NOMO-1 (cell line): ENCODE measurements around the gene DMXL2.
"Not testable (repeated sequence)": the region's sequence is repeated elsewhere in the genome, so short reads cannot be mapped to it uniquely, and the experiment has no call there.

ENCODE experiments used
- DNase-seq, 2 experiments: peaks; one replicate each; lab custom pipeline; 2025; ENCODE audit not compliant: unreplicated experiment in 2 of 2; lab: John Stamatoyannopoulos, UW

Gene DMXL2

DNA sequence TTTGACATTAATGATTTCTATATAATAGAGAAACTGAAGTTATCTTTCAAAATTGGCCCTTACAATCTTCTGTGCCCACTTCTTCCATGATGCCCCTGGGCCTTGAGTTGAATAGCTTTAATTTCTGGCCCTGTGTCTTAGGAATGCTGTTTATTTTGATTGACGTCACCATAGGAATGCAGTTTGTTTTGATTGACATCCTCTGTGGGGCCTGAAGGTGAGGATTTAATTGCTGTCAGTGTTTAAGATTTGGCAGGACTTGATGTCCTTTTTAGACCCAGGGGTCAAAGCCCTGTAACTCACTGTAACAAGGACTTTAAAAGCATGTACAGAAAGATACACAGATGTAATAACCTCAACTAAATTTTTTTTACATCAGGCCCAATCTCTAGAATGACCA lies 197.8 kb downstream of the DMXL2 start:
- no peak for DNase-seq

DNA sequence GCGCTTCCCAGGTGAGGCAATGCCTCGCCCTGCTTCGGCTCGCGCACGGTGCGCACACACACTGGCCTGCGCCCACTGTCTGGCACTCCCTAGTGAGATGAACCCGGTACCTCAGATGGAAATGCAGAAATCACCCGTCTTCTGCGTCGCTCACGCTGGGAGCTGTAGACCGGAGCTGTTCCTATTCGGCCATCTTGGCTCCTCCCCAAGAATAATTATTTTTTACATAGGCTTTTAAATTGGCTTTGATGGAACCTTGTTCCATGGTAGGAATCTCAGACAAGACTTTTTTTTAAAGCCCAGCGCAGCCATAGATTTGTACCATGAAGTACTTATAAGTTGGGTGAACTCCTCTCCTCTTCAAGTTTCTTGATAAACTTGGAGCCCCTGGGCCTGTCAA lies 199.5 kb downstream of the DMXL2 start:
- DNase-seq: not testable (repeated sequence)

- no peak for DNase-seq
Measured at GRCh38 chr15:51416129-51416528, 206.4 kb downstream of the DMXL2 start.

DNA sequence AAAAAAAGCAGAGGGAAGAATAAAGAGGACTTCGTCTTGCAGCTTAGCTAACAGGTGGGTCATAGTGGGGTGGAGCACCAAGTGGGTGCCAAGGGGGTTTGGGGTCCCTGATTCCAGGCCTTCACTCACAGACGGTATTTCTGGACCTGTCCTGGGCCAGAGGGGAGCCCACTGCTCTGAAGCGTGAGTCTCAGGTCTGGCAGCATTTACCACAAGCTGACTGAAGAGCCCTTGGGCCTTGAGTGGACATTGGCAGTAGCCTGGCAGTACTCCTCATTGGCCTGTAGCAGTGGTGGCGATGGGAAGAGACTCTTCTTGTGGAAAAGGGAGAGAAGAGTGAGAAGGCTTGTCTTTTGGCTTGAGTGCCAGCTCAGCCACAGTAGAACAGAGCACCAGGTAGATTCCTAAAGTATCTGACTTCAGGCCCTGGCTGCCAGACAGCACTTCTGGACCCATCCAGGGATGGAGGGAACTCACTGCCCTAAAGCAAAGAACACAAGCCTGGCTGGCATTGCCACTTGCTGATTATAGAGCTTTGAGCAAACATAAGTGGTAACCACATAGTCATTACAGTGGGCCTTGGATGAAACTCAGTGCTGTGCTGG lies 208.2 kb downstream of the DMXL2 start:
- no peak for DNase-seq

- DNase-seq: no peak
Measured at GRCh38 chr15:51405693-51406523, 216.7 kb downstream of the DMXL2 start.

- DNase-seq: no peak
Measured at GRCh38 chr15:51403946-51404695, 218.4 kb downstream of the DMXL2 start.

DNA sequence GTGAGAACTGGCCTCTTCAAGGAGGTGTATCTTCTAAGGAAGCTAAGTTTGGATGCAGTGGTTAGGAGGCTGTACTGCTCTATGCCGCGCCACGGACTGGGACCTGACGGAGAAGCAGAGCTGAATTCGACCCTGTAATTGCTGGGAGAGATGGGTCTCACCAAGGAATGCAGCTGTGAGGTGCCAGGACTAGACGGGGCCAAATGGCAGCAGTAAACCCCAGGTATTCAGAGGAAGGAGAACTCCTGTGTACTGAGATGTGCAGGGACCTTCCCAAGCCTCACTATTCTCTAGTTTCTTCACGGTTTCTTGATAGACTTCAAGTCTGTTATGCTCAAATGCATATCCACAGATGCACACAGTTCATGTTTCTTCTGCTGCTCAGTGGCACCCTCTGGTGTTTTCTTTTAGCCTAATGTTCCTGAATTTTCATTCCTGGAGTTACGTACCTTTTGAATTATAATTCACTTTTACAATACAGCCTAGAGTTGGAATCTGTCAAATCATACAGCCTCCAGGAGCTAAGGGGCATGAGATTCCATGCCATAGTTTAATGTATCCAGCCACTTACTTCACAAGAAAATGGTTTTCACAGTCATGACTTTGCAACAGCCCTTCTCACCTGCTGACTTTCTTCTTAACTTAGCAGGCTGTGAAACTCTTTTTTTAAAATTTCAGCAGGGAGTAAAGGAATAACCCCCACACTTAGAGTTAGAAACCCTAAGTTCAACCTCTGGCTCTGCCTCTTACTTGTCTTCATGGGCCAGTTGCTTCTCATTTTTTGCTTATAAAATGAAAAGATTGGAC lies 219.3 kb downstream of the DMXL2 start:
- DNase-seq: peak in 1 of 2 experiments; percentile 26

- DNase-seq: peak; percentile 12 to 45
Measured at GRCh38 chr15:51401872-51402517, 220.6 kb downstream of the DMXL2 start.

DNA sequence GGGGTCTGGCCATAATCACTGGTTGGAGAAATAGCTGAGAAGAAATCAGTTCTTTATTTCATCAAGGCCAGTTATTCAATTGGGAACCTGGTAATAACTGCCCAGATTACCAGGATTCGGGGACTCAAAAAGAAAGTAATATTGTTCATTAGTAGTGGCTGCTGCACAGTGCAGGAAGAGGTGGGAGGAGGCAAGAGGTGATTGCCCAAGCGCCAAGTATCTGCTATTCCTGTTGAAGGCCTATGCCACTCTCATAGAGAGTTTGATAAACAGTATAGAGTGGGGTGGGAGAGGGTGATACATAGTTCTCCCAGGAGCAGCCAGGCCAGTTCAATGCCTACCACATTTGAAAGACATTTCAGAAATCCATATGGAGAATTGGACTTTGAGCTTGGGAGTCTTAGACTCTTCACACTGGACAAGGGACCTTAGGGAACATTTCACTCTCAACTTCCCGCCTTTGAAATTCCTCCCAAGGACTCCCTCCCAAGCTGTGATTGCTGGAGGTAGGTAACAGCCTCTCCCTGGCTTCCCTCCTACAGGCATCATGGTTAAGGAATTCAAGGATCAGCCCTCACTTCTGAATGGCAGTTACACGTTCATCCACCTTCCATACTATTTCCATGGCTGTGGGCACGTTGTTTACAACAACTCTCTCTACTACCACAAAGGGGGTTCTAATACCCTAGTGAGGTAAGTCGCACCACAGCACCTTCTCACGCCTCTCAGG lies 221.4 kb downstream of the DMXL2 start:
- no peak for DNase-seq

DNA sequence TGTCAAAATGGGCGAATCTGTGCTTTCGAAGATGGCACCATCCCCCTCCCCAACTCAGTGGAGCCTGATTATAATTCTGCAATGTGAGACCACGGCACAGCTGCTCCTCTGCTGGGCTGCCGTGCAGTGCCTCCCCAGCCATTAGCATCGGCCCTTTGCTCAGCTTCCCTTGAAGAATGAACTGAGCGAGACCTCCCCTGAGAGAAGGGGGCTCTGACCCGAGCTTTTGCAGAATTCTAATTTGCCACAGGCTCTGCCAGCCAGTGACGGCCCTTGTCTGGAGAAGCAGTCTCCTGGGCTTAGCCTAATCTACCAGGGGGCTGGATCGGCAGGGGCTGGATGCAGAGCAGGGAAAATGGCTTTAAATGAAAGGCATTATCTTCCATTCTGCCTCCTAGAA lies 223.9 kb downstream of the DMXL2 start:
- no peak for DNase-seq
